Neutrophil (primary cell): ENCODE data around the gene POMP.

Experiments
- H3K27ac ChIP-seq: fragments of 200-600 bp; sonication (generic); 2 replicates; pipeline ENCODE4 v1.5.1; 2016; ENCODE audit warnings: mild to moderate bottlenecking, moderate library complexity
- H3K27me3 ChIP-seq: fragments of 200-600 bp; sonication (generic); 2 replicates; pipeline ENCODE4 v1.6.0; 2016; ENCODE audit warnings: mild to moderate bottlenecking
- H3K36me3 ChIP-seq: fragments of 200-600 bp; sonication (generic); 2 replicates; pipeline ENCODE4 v1.5.1; 2017
- H3K4me1 ChIP-seq, 2 experiments: fragments of 200-600 bp in 1 of 2; sonication (generic) in 1 of 2; 1 replicate in 1 of 2; 2 replicates in 1 of 2; pipeline versions ENCODE4 v1.5.1 to v1.6.1; 2013 to 2016; ENCODE audit warnings: low read depth in 1 of 2, low read length in 1 of 2, mild to moderate bottlenecking in 1 of 2, moderate library complexity in 1 of 2; ENCODE audit not compliant: control insufficient read depth in 1 of 2, insufficient read depth in 1 of 2
- H3K4me3 ChIP-seq, 2 experiments: fragments of 200-600 bp in 1 of 2; sonication (generic) in 1 of 2; 1 replicate in 1 of 2; 2 replicates in 1 of 2; pipeline ENCODE4 v1.5.1; 2013 to 2016; ENCODE audit warnings: low read depth in 1 of 2, low read length in 1 of 2, mild to moderate bottlenecking in 1 of 2, moderate library complexity in 1 of 2
- H3K9me3 ChIP-seq: fragments of 200-600 bp; sonication (generic); 2 replicates; pipeline ENCODE4 v1.5.1; 2016
- CTCF ChIP-seq: fragments of 200-600 bp; sonication (generic); IDR thresholded peaks from 2 replicates; pipeline ENCODE4 v1.5.1; 2016; ENCODE audit warnings: antibody characterized with exemption

Gene POMP

GRCh38 chr13:28718196-28718542 is 59.2 kb downstream of the POMP start:
- H3K4me3 ChIP-seq, result peak overlapping the region; percentile 71 to 92
- H3K27me3 ChIP-seq, result peaks cover 6% of the 10 kb centered on the region
- no peaks in the 10 kb centered on the region for H3K36me3 ChIP-seq
- peaks cover 12 to 23% of the 10 kb centered on the region in 2 experiments for H3K4me1 ChIP-seq
- no peak for TF ChIP-seq CTCF
- H3K27ac ChIP-seq, result peak overlapping the region; percentile 93
- no peaks in the 10 kb centered on the region for H3K9me3 ChIP-seq

GRCh38 chr13:28718543-28719226 is 59.8 kb downstream of the POMP start, which contains the start of gene SLC46A3:
TSS of gene SLC46A3 (minus strand) at chr13:28718970. CDS start at chr13:28717998, 972 bp downstream.
- Histone ChIP-seq H3K4me3 (peak within 1 kb of the TSS; percentile 71 to 92), H3K4me1 (peaks cover 12 to 23% of the 10 kb centered on the region in 2 experiments), H3K36me3 (no peaks in the 10 kb centered on the region), H3K27ac (peak within 1 kb of the TSS; percentile 93), H3K9me3 (no peaks in the 10 kb centered on the region), H3K27me3 (peaks cover 6% of the 10 kb centered on the region)
- TF ChIP-seq CTCF, result peak; percentile 72

- peaks cover 12 to 23% of the 10 kb centered on the region in 2 experiments for H3K4me1 ChIP-seq
- H3K36me3 ChIP-seq, result no peaks in the 10 kb centered on the region
- no peak for TF ChIP-seq CTCF
Observed at GRCh38 chr13:28719227-28720055, 60.5 kb downstream of the POMP start.

GRCh38 chr13:28723806-28724205 is 64.9 kb downstream of the POMP start:
- Histone ChIP-seq H3K27me3 (peaks cover 6% of the 10 kb centered on the region), H3K4me1 (peaks cover 4 to 5% of the 10 kb centered on the region in 2 experiments), H3K9me3 (no peaks in the 10 kb centered on the region), H3K4me3 (no peak overlapping the region), H3K27ac (no peak overlapping the region), H3K36me3 (no peaks in the 10 kb centered on the region)
- no peak for TF ChIP-seq CTCF

More at GRCh38 chr13:28719227-28720055, 60.5 kb downstream of the POMP start:
- Histone ChIP-seq H3K9me3 (no peaks in the 10 kb centered on the region), H3K27me3 (peaks cover 6% of the 10 kb centered on the region), H3K27ac (peak overlapping the region; percentile 93), H3K4me3 (peak overlapping the region; percentile 71 to 92)

GRCh38 chr13:28725046-28725610 is 66.2 kb downstream of the POMP start:
- Histone ChIP-seq H3K36me3 (no peaks in the 10 kb centered on the region), H3K4me3 (no peak overlapping the region), H3K4me1 (no peaks in the 10 kb centered on the region), H3K9me3 (no peaks in the 10 kb centered on the region), H3K27me3 (peaks cover 6% of the 10 kb centered on the region), H3K27ac (no peak overlapping the region)
- no peak for TF ChIP-seq CTCF
